Measurements from ENCODE around the gene RDH12. TPM values are rescaled to one million over a fixed set of nuclear protein-coding genes. Genes with fewer than 3 reads are reported as not detected.

RDH12 gene
- total and polyA plus RNA-seq, 12 donors, result 0.14 TPM; not detected in 11

DNA sequence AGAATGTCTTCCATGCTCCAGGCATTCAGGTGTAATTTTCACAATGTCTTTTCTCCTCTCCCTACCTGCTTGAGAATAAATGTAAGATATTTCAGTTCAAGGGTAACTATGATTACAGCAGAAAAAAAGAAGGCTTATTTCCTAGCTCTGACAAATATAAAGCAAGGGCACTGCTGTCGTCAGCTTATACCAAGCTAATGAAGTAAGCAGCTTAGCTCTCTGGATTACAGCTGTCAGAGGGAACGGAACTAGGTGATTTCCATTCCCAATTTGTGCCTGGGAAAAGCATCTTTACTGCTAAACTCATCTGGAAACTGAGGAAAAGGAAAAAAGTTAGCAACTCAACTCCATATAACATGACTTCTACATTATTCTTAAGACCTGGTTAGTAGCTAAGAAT lies 58.2 kb downstream of the RDH12 start:
- ATAC-seq, result no peak
- intact Hi-C loops (cut with DNase I), result no loop called here

DNA sequence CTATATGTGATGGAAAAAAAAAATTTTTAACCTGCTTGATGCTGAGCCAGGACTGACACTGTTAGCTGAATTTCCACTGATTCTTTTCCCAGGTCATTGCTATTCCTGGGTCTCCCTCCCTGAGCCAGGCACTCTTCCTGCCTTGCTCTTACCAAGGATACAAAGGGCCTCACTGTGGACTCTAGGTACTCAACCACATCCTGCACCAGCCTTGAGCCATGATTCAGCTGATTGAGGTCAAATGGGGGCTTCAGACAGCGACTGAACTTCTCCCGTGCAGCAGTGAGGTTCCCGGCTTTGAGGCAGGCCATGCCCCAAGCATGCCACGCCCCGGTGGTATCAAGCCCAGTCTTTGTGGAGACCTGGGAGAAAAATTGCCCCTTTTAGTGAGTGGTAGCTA lies 60.4 kb downstream of the RDH12 start:
- Histone ChIP-seq H3K4me1 (peaks cover 0 to 20% (median 0%) of the 10 kb centered on the region in 9 donors), H3K27ac (no peak overlapping the region), H3K4me3 (no peak overlapping the region), H3K36me3 (peaks cover 0 to 91% (median 38%) of the 10 kb centered on the region in 9 donors), H3K9me3 (no peaks in the 10 kb centered on the region), H3K27me3 (no peaks in the 10 kb centered on the region)
- TF ChIP-seq, protein P1, sequence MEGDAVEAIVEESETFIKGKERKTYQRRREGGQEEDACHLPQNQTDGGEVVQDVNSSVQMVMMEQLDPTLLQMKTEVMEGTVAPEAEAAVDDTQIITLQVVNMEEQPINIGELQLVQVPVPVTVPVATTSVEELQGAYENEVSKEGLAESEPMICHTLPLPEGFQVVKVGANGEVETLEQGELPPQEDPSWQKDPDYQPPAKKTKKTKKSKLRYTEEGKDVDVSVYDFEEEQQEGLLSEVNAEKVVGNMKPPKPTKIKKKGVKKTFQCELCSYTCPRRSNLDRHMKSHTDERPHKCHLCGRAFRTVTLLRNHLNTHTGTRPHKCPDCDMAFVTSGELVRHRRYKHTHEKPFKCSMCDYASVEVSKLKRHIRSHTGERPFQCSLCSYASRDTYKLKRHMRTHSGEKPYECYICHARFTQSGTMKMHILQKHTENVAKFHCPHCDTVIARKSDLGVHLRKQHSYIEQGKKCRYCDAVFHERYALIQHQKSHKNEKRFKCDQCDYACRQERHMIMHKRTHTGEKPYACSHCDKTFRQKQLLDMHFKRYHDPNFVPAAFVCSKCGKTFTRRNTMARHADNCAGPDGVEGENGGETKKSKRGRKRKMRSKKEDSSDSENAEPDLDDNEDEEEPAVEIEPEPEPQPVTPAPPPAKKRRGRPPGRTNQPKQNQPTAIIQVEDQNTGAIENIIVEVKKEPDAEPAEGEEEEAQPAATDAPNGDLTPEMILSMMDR (IDR thresholded peaks at IDR 0.05), result no peak
- intact Hi-C loops (cut with DNase I), result no loop called here
- ATAC-seq, result no peak
- WGBS, 2 donors, result 91% methylated on average over 5 of the region's 5 CpGs
- DNase-seq, result no peak

More for the DNA sequence above, 58.2 kb downstream of the RDH12 start:
- DNase-seq, result no peak
- TF ChIP-seq, protein P1 (IDR thresholded peaks at IDR 0.05), result no peak
- H3K4me1 ChIP-seq, result peaks cover 0 to 6% (median 0%) of the 10 kb centered on the region in 9 donors
- no peak overlapping the region for H3K27ac ChIP-seq
- no peaks in the 10 kb centered on the region for H3K9me3 ChIP-seq
- WGBS, 2 donors, result 93% methylated on average over 2 of the region's 2 CpGs
- peaks cover 0 to 92% (median 32%) of the 10 kb centered on the region in 9 donors for H3K36me3 ChIP-seq
- no peak overlapping the region for H3K4me3 ChIP-seq
- H3K27me3 ChIP-seq, result no peaks in the 10 kb centered on the region

DNA sequence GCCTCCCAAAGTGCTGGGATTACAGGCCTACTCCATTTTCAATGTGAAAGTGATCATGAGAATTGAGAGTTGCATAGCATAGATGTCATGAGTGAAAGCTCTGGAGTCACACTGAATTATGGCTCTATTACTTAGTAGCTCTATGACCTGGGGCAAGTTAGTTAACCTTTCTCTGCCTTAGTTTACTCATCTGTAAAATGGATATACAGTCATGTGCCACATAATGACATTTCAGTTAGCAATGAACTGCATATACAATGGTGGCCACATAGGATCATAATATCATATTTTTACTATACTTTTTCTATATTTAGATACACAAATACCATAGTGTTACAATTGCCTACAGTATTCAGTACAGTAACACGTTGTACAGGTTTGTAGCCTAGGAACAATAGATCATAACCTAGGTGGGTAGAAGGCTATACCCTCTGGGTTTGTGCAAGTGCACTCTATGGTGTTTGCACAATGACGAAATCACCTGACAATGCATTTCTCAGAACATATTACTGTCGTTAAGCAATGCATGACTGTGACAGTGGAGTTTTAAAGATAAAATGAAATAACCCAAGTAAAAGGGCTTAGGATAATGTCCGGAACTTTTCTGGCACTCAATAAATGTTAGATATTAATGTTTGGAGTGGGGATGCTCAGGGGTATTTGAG lies 61.6 kb downstream of the RDH12 start:
- ATAC-seq (no peak), DNase-seq (no peak)
- Histone ChIP-seq H3K27ac (no peak overlapping the region), H3K4me3 (no peak overlapping the region), H3K4me1 (peaks cover 0 to 24% (median 0%) of the 10 kb centered on the region in 9 donors), H3K9me3 (no peaks in the 10 kb centered on the region), H3K36me3 (peaks cover 0 to 96% (median 42%) of the 10 kb centered on the region in 9 donors), H3K27me3 (no peaks in the 10 kb centered on the region)
- 89 to 91% methylated on average over 4 of the region's 4 CpGs for WGBS, 2 donors
- TF ChIP-seq, protein P1 (IDR thresholded peaks at IDR 0.05), result no peak
- intact Hi-C loops (cut with DNase I), result no loop called here

DNA sequence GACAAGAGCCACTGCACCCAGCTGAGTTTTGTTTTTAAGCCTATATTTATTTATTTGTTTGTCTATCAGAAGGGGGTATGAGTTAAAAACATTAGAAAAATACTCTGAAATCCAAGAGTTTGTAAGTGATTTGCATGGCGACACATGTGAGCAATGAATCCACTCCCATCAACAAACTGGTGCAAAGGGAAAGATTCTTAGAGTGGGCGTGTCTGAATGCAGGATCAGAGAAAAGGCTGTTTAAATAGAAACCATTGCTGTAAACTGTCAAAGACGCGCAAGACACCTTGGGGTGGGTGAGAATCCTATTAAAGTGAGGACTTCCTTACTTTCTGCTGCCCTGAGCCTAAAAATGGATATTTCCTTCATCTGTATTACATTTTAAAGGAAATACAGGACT lies 62.8 kb downstream of the RDH12 start:
- H3K27ac ChIP-seq, result no peak overlapping the region
- intact Hi-C loops (cut with DNase I), result no loop called here
- 94 to 95% methylated on average over 4 of the region's 4 CpGs for WGBS, 2 donors
- H3K36me3 ChIP-seq, result peaks cover 0 to 100% (median 52%) of the 10 kb centered on the region in 9 donors
- no peaks in the 10 kb centered on the region for H3K27me3 ChIP-seq
- no peaks in the 10 kb centered on the region for H3K9me3 ChIP-seq
- no peak overlapping the region for H3K4me3 ChIP-seq
- no peak for DNase-seq
- TF ChIP-seq, protein P1 (IDR thresholded peaks at IDR 0.05), result no peak
- H3K4me1 ChIP-seq, result peaks cover 0 to 24% (median 0%) of the 10 kb centered on the region in 9 donors
- no peak for ATAC-seq
